SH-SY5Y (cell line): ENCODE results near the gene TMEM165.

Experiments used
- GATA2 ChIP-seq: IDR thresholded peaks from 2 replicates; pipeline ENCODE4 v1.6.1; 2011; ENCODE audit warnings: mild to moderate bottlenecking, low read depth, low read length
- GATA3 ChIP-seq: IDR thresholded peaks from 2 replicates; pipeline ENCODE4 v1.6.1; 2011; ENCODE audit warnings: low read depth, mild to moderate bottlenecking, low read length, moderate library complexity

GRCh38 chr4:55355555-55355954 is 40.2 kb upstream of the TMEM165 start:
- TF ChIP-seq GATA2 (no peak), GATA3 (no peak)
